ENCODE measurements around the gene PPP1R1C.

DNA sequence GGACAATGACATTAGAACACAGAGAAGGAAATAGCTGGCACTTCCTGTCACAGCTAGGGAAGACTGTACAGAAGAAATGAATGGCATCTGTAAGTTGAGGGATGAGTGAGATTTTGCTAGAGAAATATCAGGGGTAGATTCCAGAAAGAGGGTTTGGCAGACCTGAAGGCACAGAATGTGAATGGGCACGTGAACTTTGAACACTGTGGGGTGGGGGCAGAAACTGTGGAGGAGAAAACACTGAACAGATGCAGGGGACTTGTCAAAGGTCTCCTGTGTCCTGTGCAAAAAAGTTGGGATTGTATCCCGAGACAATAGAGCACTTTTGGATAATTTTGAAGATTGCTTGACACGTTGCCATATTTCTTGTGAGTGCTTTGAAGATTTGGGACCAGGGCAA is 88.0 kb downstream of the PPP1R1C start:
- TF ChIP-seq EP300 (IDR thresholded peaks at IDR 0.05) = no peak
- TF ChIP-seq, protein P1, sequence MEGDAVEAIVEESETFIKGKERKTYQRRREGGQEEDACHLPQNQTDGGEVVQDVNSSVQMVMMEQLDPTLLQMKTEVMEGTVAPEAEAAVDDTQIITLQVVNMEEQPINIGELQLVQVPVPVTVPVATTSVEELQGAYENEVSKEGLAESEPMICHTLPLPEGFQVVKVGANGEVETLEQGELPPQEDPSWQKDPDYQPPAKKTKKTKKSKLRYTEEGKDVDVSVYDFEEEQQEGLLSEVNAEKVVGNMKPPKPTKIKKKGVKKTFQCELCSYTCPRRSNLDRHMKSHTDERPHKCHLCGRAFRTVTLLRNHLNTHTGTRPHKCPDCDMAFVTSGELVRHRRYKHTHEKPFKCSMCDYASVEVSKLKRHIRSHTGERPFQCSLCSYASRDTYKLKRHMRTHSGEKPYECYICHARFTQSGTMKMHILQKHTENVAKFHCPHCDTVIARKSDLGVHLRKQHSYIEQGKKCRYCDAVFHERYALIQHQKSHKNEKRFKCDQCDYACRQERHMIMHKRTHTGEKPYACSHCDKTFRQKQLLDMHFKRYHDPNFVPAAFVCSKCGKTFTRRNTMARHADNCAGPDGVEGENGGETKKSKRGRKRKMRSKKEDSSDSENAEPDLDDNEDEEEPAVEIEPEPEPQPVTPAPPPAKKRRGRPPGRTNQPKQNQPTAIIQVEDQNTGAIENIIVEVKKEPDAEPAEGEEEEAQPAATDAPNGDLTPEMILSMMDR (IDR thresholded peaks at IDR 0.05) = no peak
- TF ChIP-seq POLR2AphosphoS5 (IDR thresholded peaks at IDR 0.05) = no peak
- TF ChIP-seq POLR2A (IDR thresholded peaks at IDR 0.05) = no peak
